Activated T-helper 9 cell treated with anti-CD3 and anti-CD28 coated beads, Interleukin-2, amount 50 U/mL, for 16 hours (primary cell): ENCODE results near the gene SLC48A1.
"Not testable (repeated sequence)": the region's sequence is repeated elsewhere in the genome, so short reads cannot be mapped to it uniquely, and the experiment has no call there.

Source experiments
- DNase-seq: peaks from one replicate; pipeline ENCODE4 v3.0.0-alpha.2; 2020; ENCODE audit warnings: low read depth

The SLC48A1 gene

DNA sequence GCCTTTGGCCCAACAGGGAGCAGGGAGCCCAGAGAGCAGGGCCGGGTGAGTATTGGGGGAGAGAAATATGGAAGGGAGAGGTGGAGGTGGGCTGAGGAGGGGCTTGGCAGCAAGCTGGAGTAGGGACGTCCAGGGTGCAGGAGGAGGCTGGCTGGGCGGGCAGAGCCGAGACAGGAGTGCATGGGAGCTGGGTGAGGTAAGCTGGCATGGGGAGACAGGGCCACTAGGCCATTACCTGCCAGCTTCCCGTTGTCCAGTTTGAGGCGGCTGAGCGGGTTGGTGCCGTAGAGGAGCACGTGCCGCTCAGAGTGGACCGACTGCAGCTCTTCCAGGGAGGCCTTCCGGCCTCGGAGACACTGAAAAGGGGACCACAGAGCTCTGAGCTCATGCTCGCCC, 18.3 kb downstream of the SLC48A1 start:
- no peak for DNase-seq

- DNase-seq: no peak
These were observed 18.8 kb downstream of the SLC48A1 start for GRCh38 chr12:47791874-47792273.

GRCh38 chr12:47793015-47793681, 20.1 kb downstream of the SLC48A1 start:
- no peak for DNase-seq

DNA sequence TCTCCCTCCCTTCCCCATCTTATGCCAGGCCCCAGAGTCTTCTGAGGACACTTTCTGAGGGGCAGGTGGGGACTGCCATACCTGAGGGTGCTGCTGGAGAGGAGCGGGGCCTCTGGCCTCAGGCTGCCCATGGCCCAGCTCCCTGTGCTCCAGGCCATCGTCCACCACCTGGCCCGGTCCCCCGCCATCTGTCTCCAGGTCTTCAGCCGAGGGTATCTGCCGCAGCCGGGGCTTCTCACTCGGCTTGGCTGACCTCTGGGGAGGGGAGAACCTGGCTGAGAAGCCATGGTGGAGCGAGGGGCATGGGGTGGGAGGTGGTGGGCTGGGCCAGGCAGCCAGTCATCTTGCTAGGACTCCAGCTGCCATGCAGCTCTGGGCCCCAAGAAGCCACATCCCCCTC, 21.6 kb downstream of the SLC48A1 start:
- DNase-seq: no peak

DNA sequence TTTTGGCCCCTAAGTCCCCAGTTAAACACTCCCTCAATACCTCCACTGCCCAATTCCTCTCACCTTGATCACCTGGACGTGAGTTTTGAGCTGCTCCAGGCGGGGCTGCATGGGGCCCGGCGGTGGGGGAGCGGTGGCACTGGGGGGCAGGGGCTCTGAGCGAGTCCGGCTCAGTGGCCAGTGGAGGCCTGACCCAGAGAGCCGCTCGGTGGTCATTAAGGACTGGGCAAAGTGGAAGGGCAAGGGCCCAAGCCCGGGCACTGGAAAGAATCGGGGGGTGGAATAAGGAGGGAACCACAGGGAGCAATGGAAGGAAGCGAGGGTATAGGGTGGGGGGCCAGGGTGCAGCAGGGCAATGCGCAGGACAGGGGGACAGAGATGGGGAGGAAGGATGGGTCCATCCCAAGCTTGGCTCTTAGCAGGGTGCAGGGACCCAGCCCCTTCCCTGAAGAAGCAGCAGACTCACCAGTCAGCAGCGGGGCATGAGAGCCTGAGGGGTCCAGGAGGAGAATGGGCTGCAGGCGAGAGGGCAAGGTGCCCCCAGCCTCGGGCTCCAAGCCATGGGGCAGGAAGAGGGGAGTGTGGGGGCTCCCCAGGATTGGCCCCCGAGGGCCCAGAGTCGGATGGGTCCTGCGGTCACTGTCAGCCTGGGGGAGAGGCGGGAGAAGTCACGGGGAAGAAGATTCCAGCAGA, 22.2 kb downstream of the SLC48A1 start:
- DNase-seq: no peak

DNA sequence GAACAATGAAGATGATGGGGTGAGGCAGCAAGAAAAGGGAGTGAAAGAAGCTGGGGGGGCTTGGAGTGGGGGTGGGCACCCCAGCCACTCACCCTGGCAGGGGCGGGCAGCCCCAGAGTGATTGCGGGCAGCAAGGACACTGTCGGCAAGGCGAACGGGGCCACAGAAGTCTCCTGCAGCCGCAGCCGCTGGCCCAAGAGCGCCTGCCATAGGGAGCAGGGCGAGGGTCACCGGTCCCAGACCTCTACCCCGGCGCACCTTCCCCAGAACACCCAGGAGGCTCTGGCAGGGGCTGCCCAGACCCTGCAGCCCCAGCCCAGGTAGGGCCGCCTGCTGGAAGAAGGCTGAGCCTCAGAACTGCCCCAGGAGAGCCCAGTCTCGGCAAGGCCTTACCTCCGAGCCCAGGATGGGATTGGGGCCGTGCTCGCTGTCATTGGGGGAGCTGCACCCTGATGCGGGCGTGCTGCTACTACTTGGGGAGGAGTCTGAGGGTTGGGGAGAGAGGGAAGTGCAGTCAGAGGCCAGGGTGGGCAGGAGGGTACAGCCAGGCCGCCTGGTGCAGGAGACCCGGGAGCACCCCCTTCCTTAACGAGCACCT, 22.9 kb downstream of the SLC48A1 start:
- DNase-seq: no peak

- no peak for DNase-seq
These were observed 24.4 kb downstream of the SLC48A1 start for GRCh38 chr12:47797441-47797840.

- no peak for DNase-seq
These were observed 25.4 kb downstream of the SLC48A1 start for GRCh38 chr12:47798382-47798948.

DNA sequence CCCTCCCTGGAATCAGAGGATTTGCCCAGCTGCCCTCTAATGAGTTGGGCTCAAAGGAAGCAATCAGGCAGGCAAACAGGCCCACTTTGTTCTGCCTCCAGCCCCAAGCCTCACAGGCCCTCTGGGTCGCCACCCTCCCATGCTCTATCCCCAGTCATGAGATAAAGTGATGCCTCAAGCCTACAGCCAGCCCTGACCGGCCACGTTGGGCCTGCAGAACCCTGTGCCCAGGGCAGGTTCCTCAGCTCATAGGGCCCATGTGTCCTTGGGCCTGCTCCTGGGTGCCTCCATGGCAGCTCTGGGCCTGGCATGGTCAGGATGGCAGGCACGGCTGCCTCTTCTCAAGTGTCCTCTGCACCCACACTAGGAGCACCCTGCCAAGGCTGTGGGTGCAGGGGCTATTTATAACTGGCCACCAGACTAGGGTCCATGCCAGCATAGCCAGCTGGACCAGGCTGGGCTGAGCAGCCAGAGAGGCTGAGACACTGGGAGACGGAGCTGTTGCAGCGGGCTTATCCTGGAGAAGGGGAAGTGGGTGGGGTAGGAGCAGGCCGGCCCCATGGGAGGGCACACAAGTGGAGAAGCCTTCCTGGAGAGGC, 26.4 kb downstream of the SLC48A1 start:
- no peak for DNase-seq

- no peak for DNase-seq
These were observed 27.5 kb downstream of the SLC48A1 start for GRCh38 chr12:47800582-47800981.

GRCh38 chr12:47801170-47801903, 28.3 kb downstream of the SLC48A1 start:
- DNase-seq: no peak

- DNase-seq: no peak
These were observed 28.8 kb downstream of the SLC48A1 start for GRCh38 chr12:47801904-47802246.

- DNase-seq: no peak
These were observed 29.3 kb downstream of the SLC48A1 start for GRCh38 chr12:47802312-47802711.

- DNase-seq: no peak
These were observed 30.3 kb downstream of the SLC48A1 start for GRCh38 chr12:47803191-47803875.

DNA sequence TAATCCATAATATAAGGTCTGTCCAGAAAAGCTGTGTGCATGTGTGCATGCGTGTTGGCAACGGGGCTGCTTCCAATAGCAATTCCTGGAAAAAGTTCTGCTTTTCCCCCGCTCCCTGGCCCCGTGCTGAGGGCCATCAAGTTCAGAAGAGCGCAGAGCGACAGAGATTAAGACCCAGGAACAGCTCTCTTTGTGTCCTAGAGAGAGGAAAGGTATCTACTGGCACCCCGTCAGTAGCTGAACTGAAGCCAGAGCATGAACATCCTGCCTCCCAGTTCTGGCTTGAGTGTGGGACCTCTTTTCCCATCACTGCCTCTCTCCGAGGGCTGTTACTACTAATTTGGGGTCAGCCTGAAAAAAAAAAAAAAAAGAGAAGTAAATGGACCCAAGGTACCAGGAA, 31.1 kb downstream of the SLC48A1 start:
- no peak for DNase-seq

- DNase-seq: no peak
These were observed 32.4 kb downstream of the SLC48A1 start for GRCh38 chr12:47805417-47805816.

DNA sequence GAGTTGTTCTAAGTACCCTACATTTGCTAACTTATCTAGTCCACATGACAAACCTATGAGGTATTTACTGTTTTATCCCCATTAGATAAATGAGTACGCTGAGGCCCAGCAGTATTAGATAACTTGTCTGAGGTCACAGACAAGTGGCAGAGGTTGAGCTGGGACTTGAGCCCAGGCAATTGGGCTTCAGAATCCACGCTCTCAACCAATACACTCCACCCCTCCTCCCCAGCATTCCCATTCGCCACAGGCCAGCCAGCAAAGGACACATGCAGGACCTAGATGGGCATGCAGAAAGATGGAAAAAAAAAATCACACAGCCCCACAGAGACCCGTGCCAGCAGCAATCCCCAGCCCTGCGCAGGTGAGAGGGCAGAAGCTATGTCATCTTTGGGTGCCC, 34.3 kb downstream of the SLC48A1 start:
- no peak for DNase-seq

DNA sequence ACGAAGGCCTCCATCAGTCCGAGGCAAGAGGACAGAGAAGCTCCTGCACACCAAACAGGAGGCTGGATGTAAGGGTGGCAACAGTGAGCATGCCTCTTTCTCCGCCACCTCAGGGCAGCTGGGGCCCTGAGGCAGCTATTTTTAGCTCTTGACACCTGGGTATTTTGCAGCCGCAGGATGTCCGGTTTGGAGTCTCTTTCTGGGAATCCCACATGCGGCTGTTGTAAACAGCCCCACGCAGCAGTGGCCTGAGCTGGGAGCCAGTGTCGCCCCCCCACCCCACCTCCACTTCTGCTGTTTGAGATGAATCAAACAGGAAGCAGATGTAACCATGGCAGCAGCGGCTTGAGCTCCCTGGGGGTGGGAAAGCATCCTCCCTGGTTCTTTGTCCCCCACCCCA, 35.0 kb downstream of the SLC48A1 start:
- DNase-seq: peak; percentile 69

DNA sequence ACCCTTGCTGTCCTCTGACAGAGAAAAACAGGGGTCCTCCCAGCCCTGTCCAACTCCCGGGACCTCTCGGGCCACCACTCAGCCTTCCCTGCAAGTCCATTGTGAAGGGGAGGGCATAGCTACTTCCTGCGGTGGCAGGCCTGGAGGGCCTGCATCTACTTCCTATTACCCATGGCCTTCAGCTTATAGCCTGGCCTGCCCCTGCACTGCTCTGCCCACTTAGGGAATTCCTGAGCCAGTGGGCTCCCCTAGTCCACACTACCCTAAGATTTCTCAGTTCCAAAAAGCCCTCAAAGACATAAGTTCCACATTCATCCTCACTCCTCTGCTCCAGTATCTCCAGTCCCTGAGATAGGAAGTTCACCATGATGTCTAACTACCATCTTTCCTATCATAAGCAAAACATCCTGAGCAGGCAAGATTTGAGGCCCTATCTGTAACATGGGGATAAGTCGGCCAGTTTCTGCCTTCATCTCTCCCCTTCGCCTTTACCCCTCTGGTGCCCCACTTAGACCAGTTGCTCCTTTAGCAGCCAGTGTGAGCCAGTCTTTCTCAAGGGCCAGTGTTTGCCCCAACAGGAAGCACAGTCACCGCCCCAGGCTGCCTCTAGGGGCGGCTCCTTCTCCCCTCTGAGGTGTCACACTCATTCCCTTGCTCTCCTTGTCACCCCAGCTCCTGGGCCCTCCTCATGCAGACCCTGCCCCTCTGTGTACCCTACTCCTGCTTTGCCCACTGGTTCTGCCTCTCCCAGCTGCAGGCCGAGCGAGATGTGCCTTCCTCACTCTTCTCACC, 35.7 kb downstream of the SLC48A1 start:
- peak; percentile 38 for DNase-seq

GRCh38 chr12:47809518-47809917, 36.5 kb downstream of the SLC48A1 start:
- DNase-seq: not testable (repeated sequence)

DNA sequence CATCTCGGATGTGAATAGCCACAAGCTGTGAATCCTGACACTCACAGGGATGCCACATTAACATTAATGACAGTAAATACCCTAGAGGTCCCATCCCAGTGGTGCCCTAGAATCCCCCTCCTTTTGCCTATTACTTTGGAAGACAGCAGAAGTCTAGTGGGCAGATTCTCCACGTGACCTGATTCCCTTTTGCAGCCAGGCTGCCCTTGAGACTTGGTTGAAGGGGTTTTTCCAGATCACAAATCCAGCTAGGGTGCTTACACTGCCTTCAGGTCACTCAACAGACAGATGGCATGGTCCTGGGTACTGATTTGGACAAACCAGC, 38.0 kb downstream of the SLC48A1 start:
- DNase-seq: no peak
